Measurements from ENCODE around the gene MAIP1.

MAIP1 gene

GRCh38 chr2:199929262-199929661 lies 26.1 kb upstream of the MAIP1 start:
- Mint-ChIP-seq H3K27me3 (ENCODE audit: low read depth) (no peaks in the 10 kb centered on the region), H3K4me1 (ENCODE audit: low read depth) (peaks cover 2% of the 10 kb centered on the region), H3K4me3 (no peak overlapping the region), H3K27ac (no peak overlapping the region), H3K36me3 (ENCODE audit: low read depth) (peaks cover 55% of the 10 kb centered on the region), H3K9me3 (no peaks in the 10 kb centered on the region)
- no peak for DNase-seq (ENCODE audit: low spot score)

GRCh38 chr2:199932312-199932855 lies 23.0 kb upstream of the MAIP1 start:
- Mint-ChIP-seq H3K36me3 (ENCODE audit: low read depth) (peaks cover 49% of the 10 kb centered on the region), H3K4me1 (ENCODE audit: low read depth) (no peaks in the 10 kb centered on the region), H3K27me3 (ENCODE audit: low read depth) (no peaks in the 10 kb centered on the region), H3K4me3 (no peak overlapping the region), H3K9me3 (no peaks in the 10 kb centered on the region), H3K27ac (no peak overlapping the region)
- no peak for DNase-seq (ENCODE audit: low spot score)

- no peaks in the 10 kb centered on the region for H3K9me3 Mint-ChIP-seq
- DNase-seq (ENCODE audit: low spot score) = no peak
- H3K27me3 Mint-ChIP-seq (ENCODE audit: low read depth) = no peaks in the 10 kb centered on the region
- H3K36me3 Mint-ChIP-seq (ENCODE audit: low read depth) = peaks cover 50% of the 10 kb centered on the region
- no peak overlapping the region for H3K4me3 Mint-ChIP-seq
- H3K27ac Mint-ChIP-seq = no peak overlapping the region
- no peaks in the 10 kb centered on the region for H3K4me1 Mint-ChIP-seq (ENCODE audit: low read depth)
Observed at GRCh38 chr2:199933466-199933865, 21.9 kb upstream of the MAIP1 start.

GRCh38 chr2:199936554-199936953 lies 18.8 kb upstream of the MAIP1 start:
- Mint-ChIP-seq H3K36me3 (ENCODE audit: low read depth) (peaks cover 39% of the 10 kb centered on the region), H3K27me3 (ENCODE audit: low read depth) (no peaks in the 10 kb centered on the region), H3K4me3 (no peak overlapping the region), H3K4me1 (ENCODE audit: low read depth) (peaks cover 5% of the 10 kb centered on the region), H3K27ac (no peak overlapping the region), H3K9me3 (no peaks in the 10 kb centered on the region)
- DNase-seq (ENCODE audit: low spot score) = no peak

- H3K27ac Mint-ChIP-seq = peak overlapping the region; percentile 62
- DNase-seq (ENCODE audit: low spot score) = no peak
Observed at GRCh38 chr2:199940373-199940772, 15.0 kb upstream of the MAIP1 start.

GRCh38 chr2:199943373-199943772 lies 12.0 kb upstream of the MAIP1 start:
- Mint-ChIP-seq H3K27ac (no peak overlapping the region), H3K9me3 (no peaks in the 10 kb centered on the region), H3K4me3 (no peak overlapping the region), H3K4me1 (ENCODE audit: low read depth) (peaks cover 14% of the 10 kb centered on the region), H3K36me3 (ENCODE audit: low read depth) (peaks cover 35% of the 10 kb centered on the region), H3K27me3 (ENCODE audit: low read depth) (no peaks in the 10 kb centered on the region)
- no peak for DNase-seq (ENCODE audit: low spot score)

More at GRCh38 chr2:199940373-199940772, 15.0 kb upstream of the MAIP1 start:
- Mint-ChIP-seq H3K36me3 (ENCODE audit: low read depth) (peaks cover 33% of the 10 kb centered on the region), H3K27me3 (ENCODE audit: low read depth) (no peaks in the 10 kb centered on the region), H3K4me3 (no peak overlapping the region), H3K4me1 (ENCODE audit: low read depth) (peaks cover 8% of the 10 kb centered on the region), H3K9me3 (no peaks in the 10 kb centered on the region)

- no peak for DNase-seq (ENCODE audit: low spot score)
- no peaks in the 10 kb centered on the region for H3K27me3 Mint-ChIP-seq (ENCODE audit: low read depth)
- no peak overlapping the region for H3K27ac Mint-ChIP-seq
- H3K4me1 Mint-ChIP-seq (ENCODE audit: low read depth) = peaks cover 19% of the 10 kb centered on the region
- H3K36me3 Mint-ChIP-seq (ENCODE audit: low read depth) = peaks cover 33% of the 10 kb centered on the region
- no peaks in the 10 kb centered on the region for H3K9me3 Mint-ChIP-seq
- no peak overlapping the region for H3K4me3 Mint-ChIP-seq
Observed at GRCh38 chr2:199946196-199946595, 9.2 kb upstream of the MAIP1 start.

- peaks cover 24% of the 10 kb centered on the region for H3K4me1 Mint-ChIP-seq (ENCODE audit: low read depth)
- H3K27ac Mint-ChIP-seq = no peak overlapping the region
- no peak for DNase-seq (ENCODE audit: low spot score)
- no peaks in the 10 kb centered on the region for H3K9me3 Mint-ChIP-seq
- H3K4me3 Mint-ChIP-seq = no peak overlapping the region
- H3K36me3 Mint-ChIP-seq (ENCODE audit: low read depth) = peaks cover 33% of the 10 kb centered on the region
- H3K27me3 Mint-ChIP-seq (ENCODE audit: low read depth) = no peaks in the 10 kb centered on the region
Observed at GRCh38 chr2:199946836-199947235, 8.5 kb upstream of the MAIP1 start.

GRCh38 chr2:199950396-199950795 lies 5.0 kb upstream of the MAIP1 start:
- DNase-seq (ENCODE audit: low spot score) = no peak
- no peaks in the 10 kb centered on the region for H3K9me3 Mint-ChIP-seq
- H3K27ac Mint-ChIP-seq = peak overlapping the region; percentile 64
- H3K4me3 Mint-ChIP-seq = no peak overlapping the region
- no peaks in the 10 kb centered on the region for H3K27me3 Mint-ChIP-seq (ENCODE audit: low read depth)
- H3K36me3 Mint-ChIP-seq (ENCODE audit: low read depth) = peaks cover 22% of the 10 kb centered on the region
- peaks cover 36% of the 10 kb centered on the region for H3K4me1 Mint-ChIP-seq (ENCODE audit: low read depth)

GRCh38 chr2:199951023-199951422 lies 4.4 kb upstream of the MAIP1 start:
- Mint-ChIP-seq H3K36me3 (ENCODE audit: low read depth) (peaks cover 24% of the 10 kb centered on the region), H3K4me3 (peak overlapping the region; percentile 42), H3K9me3 (no peaks in the 10 kb centered on the region), H3K27me3 (ENCODE audit: low read depth) (no peaks in the 10 kb centered on the region), H3K4me1 (ENCODE audit: low read depth) (peaks cover 36% of the 10 kb centered on the region), H3K27ac (no peak overlapping the region)
- DNase-seq (ENCODE audit: low spot score) = no peak

- H3K4me1 Mint-ChIP-seq (ENCODE audit: low read depth) = peaks cover 46% of the 10 kb centered on the region
- no peaks in the 10 kb centered on the region for H3K27me3 Mint-ChIP-seq (ENCODE audit: low read depth)
- peak overlapping the region; percentile 93 for H3K27ac Mint-ChIP-seq
- H3K36me3 Mint-ChIP-seq (ENCODE audit: low read depth) = peaks cover 24% of the 10 kb centered on the region
- H3K9me3 Mint-ChIP-seq = no peaks in the 10 kb centered on the region
- no peak for DNase-seq (ENCODE audit: low spot score)
- H3K4me3 Mint-ChIP-seq = peak overlapping the region; percentile 99
Observed at GRCh38 chr2:199955007-199955338, 409 bp upstream of the MAIP1 start.

- Mint-ChIP-seq H3K4me3 (peak overlapping the region; percentile 99), H3K27me3 (ENCODE audit: low read depth) (no peaks in the 10 kb centered on the region), H3K27ac (peak overlapping the region; percentile 93), H3K4me1 (ENCODE audit: low read depth) (peaks cover 40% of the 10 kb centered on the region), H3K36me3 (ENCODE audit: low read depth) (peaks cover 27% of the 10 kb centered on the region), H3K9me3 (no peaks in the 10 kb centered on the region)
- DNase-seq (ENCODE audit: low spot score) = no peak
Observed at GRCh38 chr2:199956062-199956380, 639 bp downstream of the MAIP1 start.

GRCh38 chr2:199958014-199958413 lies 2.6 kb downstream of the MAIP1 start:
- Mint-ChIP-seq H3K4me3 (peak overlapping the region; percentile 46), H3K9me3 (no peaks in the 10 kb centered on the region), H3K36me3 (ENCODE audit: low read depth) (peaks cover 41% of the 10 kb centered on the region), H3K27ac (no peak overlapping the region), H3K4me1 (ENCODE audit: low read depth) (peaks cover 35% of the 10 kb centered on the region), H3K27me3 (ENCODE audit: low read depth) (no peaks in the 10 kb centered on the region)
- no peak for DNase-seq (ENCODE audit: low spot score)

GRCh38 chr2:199962203-199962602 lies 6.8 kb downstream of the MAIP1 start:
- DNase-seq (ENCODE audit: low spot score) = no peak
- Mint-ChIP-seq H3K4me3 (no peak overlapping the region), H3K4me1 (ENCODE audit: low read depth) (peaks cover 19% of the 10 kb centered on the region), H3K9me3 (no peaks in the 10 kb centered on the region), H3K36me3 (ENCODE audit: low read depth) (peaks cover 51% of the 10 kb centered on the region), H3K27me3 (ENCODE audit: low read depth) (no peaks in the 10 kb centered on the region), H3K27ac (no peak overlapping the region)

- no peak overlapping the region for H3K27ac Mint-ChIP-seq
- H3K27me3 Mint-ChIP-seq (ENCODE audit: low read depth) = no peaks in the 10 kb centered on the region
- no peak overlapping the region for H3K4me3 Mint-ChIP-seq
- H3K4me1 Mint-ChIP-seq (ENCODE audit: low read depth) = peaks cover 7% of the 10 kb centered on the region
- H3K9me3 Mint-ChIP-seq = no peaks in the 10 kb centered on the region
- peaks cover 35% of the 10 kb centered on the region for H3K36me3 Mint-ChIP-seq (ENCODE audit: low read depth)
- DNase-seq (ENCODE audit: low spot score) = no peak
Observed at GRCh38 chr2:199966405-199966804, 11.0 kb downstream of the MAIP1 start.
